GM19193 (cell line): ENCODE data around the gene ANKH.

Experiments used
- POLR2A ChIP-seq: IDR thresholded peaks from 4 replicates; pipeline ENCODE4 v1.6.1; 2011; ENCODE audit not compliant: insufficient read depth, insufficient read length; ENCODE audit errors: extremely low read depth

Gene ANKH

DNA sequence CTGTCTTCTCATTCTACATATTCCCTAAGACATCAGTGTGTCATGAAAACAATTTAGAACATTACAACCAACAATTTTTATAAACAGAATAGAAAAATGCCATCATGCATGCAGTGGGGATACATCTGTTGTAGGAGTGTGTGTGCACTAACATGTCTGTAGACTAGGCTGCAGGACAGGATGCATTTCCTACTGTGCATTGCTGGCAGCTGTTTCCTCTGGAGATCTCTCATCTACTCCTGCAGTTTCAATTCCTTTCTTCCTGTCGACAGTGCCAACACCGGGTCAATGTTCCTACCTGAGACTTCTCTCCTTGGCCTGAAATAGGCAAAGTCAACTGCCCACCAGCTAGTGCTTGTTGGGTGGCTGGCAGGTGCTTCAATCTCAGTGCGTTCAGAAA, 69.8 kb downstream of the ANKH start:
- TF ChIP-seq POLR2A = no peak

DNA sequence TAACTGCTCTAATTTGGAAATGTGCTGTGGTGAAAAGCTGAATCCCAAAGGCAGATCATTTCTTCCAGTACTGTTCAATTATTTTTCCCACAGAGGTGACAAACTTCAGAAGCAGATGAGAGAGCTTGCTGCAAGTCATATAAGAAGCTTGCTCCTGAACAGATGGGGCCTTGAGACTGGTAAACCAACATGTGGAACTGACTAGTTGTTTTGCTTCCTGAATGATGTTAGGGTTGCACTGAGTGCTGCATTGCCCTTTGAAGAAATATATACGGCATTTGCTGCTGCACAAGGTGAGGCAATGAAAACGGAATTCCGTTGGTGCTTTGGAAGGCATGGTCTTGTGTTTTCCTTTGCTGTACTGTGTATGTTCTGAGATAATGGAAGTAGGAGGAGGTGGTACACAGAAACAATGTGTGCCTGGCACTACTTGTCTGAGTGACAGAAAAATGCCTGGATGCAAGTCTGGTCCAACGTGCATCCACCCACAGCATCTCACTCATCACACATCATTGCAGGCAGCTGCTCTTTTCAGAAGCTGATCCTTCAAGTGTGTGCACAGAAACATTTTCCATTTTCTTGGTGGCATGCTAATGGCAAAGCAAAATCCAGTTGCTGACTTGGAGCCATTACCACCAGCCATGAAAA, 76.9 kb downstream of the ANKH start:
- no peak for TF ChIP-seq POLR2A

DNA sequence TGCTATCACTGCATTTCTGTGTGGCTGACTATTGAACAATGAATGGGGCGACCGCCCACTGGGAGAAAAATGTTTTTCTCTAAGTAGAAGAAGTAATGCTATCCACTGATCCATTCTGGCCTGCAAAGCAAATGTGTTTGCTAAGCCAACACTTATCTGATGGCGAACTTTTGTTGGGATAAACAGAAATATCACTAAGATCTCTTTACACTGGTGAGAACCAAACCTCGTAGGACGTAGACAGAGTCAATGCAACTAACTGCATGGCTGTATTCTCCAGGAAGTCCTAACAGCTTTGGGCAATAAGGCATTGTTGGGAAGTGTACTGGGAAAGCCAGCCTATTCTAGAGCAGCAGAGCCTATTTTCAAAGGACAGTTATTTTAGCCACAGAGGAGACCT, 77.7 kb downstream of the ANKH start:
- TF ChIP-seq POLR2A = no peak

DNA sequence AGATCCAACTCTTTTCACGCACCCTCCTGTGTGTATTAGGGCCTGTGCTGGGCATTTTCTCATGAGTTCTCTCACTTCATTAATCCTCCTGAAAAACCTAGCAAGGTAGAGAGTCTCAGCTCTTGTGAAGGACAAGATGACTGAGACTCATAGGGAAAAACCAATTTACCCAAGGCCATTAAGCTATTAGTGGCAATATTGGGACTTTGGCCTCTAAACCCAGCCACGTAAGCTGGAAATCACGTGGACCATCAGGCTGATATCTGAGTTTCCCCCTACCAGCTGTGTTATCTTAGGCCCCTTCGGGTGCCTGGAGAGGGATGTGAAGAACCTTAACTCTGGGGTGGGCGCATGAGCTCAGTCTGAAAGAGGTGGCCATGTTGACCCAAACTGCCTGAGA, 80.7 kb downstream of the ANKH start:
- TF ChIP-seq POLR2A = no peak

DNA sequence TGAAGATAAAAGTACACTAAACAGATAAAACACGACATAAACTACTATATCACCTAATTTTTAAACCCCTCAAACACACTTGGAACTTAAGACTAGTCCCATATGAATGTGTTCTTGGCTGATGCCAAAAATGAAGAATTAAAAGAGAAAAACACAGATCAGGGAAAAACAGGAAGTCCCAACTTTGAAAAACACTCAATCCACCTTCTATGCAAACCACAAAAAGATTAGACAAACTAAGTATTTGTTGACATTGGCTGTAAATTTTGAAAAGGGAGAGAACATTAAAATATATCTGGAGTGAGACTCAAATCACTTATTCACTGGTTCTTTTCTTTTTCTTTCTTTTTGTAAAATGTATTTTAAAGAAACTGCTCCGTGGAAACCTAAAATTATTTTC, 81.4 kb downstream of the ANKH start:
- no peak for TF ChIP-seq POLR2A

DNA sequence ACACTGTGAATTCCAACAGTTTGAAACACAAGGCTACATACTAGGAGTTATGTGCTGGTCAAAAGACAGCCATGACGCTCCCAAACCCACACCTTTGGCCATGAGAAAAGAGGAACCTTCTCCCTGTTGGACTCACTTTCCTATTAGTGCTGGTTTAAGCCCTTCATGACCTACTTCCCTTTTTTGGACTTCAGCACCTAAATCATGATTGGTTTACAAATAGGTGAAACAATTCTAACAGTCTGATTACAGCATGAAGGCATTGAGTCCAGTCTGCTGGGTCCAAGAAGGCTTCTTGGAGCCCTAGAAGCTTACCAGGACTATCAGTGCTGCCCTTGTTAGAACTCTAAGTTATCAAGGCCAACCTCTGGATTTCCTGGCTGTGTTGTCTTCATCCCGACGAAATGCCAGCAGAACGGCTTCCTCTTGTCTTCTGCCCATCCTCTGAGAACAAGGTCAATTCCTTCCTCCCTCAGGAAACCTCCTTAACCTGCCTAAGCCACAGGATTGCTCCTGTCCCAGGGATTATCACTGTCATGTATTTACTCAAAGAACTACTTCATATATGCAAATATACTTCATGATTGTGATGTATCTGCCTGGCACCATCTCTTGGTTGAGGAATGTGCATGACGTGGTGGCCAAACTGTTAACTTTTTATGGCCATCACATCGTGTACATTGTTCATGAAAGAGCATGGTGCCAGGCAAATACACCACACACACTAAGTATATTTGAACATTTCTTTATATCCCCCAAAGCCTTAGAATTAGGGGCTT, 83.6 kb downstream of the ANKH start:
- no peak for TF ChIP-seq POLR2A

DNA sequence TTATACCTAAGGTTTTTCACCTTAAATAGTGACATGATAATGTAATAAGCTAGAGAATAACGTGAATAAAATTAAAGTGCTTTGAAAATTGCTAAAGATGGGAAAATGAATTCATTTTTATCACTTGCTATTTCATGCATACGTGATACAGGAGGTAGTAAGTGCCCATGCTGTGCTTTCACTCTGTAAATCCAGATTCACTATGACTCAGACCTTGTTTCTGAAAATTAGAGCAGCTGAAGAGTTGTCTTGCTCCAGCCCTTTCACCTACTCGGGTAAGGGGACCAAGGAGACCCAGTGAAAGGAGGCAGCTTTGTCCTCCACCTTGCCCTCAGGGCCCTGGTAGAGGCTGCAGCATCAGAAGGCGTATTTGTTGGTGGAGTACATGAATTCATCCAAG, 87.9 kb downstream of the ANKH start:
- TF ChIP-seq POLR2A = no peak

DNA sequence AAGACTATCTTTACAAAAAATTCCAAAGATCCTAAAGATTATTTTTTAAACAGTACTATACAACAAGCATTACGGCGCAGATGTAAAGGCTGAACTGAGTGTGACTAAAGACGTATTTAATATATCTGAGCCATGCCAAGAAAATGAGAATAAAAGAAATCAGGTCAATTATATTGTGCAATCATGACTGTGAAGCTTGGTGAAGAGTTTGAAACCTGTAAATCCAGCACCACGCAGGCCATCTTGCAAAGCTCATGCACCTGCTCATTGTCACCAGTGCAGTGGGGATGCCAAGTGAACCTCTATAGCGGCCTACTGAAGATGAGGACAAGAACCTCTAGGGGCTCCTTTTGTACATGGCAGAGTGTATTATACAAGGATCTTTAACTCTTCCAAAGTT, 89.0 kb downstream of the ANKH start:
- TF ChIP-seq POLR2A = no peak

DNA sequence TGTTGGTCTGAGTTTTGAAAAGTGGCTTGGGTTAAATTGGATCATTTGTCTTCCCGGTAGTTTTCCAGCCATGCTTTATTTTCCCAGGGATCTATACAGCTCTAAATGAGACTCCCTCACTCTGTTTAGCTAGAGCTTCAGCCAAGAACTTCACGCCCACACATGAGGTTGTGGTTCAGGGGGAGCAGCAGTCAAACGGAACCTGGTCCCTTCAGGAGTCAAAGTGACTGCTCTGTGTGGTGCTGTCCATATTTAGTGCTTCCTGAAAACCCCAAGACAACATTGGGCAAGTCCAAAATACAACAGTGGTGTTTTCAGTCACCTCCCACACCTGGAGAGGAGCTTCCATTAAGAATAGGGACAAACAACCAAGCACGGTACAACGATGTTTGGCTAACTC, 90.5 kb downstream of the ANKH start:
- TF ChIP-seq POLR2A = no peak

DNA sequence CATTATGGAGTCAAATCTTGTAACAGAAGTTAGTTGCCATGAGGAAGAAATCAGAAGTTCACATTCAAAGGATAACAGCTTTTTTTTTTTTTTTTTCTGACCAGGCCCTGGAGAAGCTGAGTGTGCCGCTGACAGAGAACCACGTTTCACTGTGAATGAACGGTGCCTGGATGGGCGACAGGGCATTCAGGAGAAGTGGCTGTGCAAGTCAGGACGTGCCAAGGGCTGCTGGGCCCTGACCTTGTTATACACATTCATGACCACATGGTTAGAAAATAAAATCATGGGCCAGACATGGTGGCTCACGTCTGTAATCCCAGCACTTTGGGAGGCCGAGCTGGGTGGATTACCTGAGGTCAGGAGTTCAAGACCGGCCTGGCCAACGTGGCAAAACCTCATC, 91.6 kb downstream of the ANKH start:
- TF ChIP-seq POLR2A = no peak

DNA sequence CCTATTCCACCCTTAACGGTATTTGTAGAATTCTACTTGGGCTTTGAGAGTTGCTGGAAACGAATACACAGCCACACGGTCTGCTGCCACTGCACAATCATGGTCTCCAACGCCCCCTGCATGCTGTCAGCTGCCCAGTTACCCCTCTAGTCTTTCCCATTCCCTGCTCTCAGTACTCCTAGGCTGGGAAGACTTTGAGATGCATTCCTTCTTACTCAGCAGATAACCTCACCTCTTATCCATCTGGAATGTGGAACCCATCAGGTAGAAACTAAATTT, 92.8 kb downstream of the ANKH start:
- TF ChIP-seq POLR2A = no peak

DNA sequence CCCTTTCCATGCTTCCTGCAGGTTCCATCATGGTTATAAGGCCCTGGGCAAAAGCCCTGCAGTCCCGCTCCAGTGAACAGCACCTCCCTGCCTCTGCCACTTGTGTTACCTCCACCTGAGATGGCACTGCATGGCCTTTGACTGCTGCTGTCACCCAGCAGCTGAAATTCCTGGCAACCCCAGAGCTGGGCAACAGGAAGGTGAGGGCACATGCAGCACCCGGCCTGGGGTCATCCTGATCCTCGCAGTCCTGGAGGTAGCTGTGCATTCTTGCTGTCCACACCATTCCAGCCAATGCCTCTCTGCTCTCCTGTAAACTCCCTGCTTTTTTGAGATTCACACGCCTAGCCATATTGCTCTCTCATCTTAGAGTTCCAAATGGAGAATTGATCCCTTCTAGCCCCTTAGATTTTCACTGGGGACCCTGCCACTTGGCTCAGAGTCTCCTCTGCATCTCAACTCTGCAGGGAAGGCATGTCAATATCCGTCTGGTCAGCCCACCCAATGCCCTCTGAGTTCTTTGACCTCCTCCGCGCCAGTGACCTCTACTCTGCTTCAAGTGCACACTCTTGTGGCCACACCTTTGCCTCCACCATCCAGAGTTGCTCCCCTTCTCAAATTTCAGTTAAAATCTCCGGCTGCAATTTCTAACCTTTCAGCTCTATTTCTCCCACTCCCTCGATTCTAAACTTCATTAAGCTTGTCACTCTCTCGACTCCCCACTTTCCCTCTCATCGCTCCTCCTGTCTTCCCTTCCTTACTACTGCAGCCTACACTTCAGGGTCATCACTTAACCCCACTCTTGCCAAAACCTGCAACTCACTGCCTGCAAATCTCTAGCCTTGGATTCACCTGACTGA, 93.4 kb downstream of the ANKH start:
- no peak for TF ChIP-seq POLR2A

DNA sequence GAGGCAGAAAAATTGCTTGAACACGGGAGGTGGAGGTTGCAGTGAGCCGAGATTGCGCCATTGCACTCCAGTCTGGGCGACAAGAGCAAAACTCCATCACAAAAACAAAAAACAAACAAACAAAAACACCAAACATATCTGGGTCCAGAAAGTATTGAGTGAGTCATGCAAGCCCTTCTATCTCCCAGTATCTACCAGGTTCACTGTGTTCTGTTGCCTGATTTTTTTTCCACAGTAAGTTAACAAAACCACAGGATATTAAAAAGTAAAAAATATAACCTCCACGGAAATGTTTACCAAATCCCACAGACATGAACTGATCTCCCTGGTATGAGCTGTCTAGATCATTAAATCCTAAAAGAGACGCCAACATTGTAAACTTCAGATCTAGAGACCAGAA, 94.4 kb downstream of the ANKH start:
- TF ChIP-seq POLR2A = no peak

DNA sequence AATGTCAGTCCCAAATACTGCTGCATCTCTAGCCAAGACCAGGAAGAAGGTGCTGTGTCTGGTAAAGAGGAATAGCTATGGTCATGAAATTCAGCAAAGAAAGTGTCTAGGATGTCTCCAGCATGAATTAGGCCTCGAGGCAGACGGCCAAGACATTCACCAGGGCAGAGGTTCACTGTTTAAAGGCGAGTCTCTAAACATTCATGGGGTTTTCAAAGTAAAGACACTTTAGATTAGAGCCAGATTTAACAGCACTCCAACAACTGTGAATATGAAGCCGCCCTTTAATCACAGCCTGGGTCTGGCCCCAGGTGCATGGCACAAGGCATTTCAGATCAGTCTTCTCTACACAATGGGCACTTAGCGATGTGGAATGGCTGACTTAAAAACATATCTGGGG, 95.0 kb downstream of the ANKH start:
- TF ChIP-seq POLR2A = no peak

DNA sequence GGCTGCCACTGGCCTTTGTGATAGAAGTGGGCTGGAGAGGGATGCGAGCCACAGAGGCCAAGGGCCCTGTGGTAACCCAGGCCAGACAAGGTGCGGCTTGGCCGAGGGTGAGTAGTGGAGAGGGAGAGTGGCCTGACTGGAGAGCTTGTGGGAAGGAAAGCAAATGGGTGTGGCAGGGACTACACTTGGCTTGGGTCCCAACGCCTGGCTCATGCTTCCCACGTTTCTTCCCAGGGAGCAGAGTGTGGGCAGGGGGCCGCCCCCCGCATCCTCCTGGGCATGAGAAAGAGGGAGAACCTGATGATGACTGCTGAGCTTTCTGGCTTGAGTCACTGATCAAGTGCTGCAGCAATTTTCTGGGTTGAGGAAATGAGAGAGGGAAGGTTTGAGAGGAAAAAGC, 95.7 kb downstream of the ANKH start:
- no peak for TF ChIP-seq POLR2A

DNA sequence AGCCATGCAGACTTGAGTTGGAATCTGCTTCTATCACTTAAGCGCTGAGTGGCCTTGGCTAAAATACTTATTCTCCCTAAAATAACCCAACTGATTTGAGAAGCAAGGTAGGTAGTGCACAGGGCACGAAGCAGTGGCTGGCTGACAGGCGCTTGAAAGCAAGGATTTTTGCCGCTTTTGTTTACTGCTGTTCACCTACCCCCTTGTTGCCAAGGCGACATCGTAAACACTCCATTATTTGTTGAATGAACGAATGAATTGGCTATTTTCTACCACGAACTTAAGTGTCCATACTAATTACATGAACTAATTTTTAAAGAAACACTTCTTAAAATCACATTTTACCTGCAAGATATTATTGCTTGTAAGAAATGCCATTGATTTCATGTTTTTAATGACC, 98.0 kb downstream of the ANKH start:
- TF ChIP-seq POLR2A = no peak
